SK-N-SH (cell line): ENCODE data around the gene ANKK1. TPM values are rescaled to one million over a fixed set of nuclear protein-coding genes. Genes with fewer than 3 reads are reported as not detected.

Experiments
- CTCF ChIA-PET: fragments of 300-600, 350-600 bp; formaldehyde crosslinking; extraction: SDS; loops from one replicate; lab custom pipeline; 2021; lab: Yijun Ruan, JAX
- POLR2A ChIA-PET: fragments of 350-600 bp; sonication (Branson Sonifier 250); formaldehyde crosslinking; extraction: SDS; loops from one replicate; lab custom pipeline; 2020; ENCODE audit warnings: antibody characterized with exemption, inconsistent platforms; lab: Yijun Ruan, JAX
- DNase-seq: peaks from one replicate; pipeline ENCODE4 v3.0.0; 2012
- H2AFZ ChIP-seq: fragments of 200-600 bp; sonication (generic); 2 replicates; pipeline ENCODE4 v1.8.1; 2016; ENCODE audit warnings: antibody characterized with exemption, mild to moderate bottlenecking, low read depth
- H3F3A ChIP-seq: fragments of 200-600 bp; sonication (generic); replicated peaks from 2 replicates; pipeline ENCODE3; 2016; ENCODE audit warnings: antibody characterized with exemption, mild to moderate bottlenecking; ENCODE audit not compliant: insufficient read depth
- H3K27ac ChIP-seq, 2 experiments: fragments of 200-500 bp in 1 of 2; fragments of 200-600 bp in 1 of 2; sonication (Bioruptor generic) in 1 of 2; sonication (generic), shearing (Covaris generic) in 1 of 2; 2 replicates each; pipeline versions ENCODE4 v1.5.1 to v1.6.1; 2014 to 2016; ENCODE audit warnings: low read depth in 2 of 2, inconsistent platforms in 1 of 2, low read length in 1 of 2, mild to moderate bottlenecking in 1 of 2, mixed read lengths in 1 of 2
- H3K27me3 ChIP-seq: fragments of 200-600 bp; sonication (generic), shearing (Covaris generic); 2 replicates; pipeline ENCODE4 v1.6.1; 2016; ENCODE audit warnings: mixed run types; ENCODE audit not compliant: insufficient read depth
- H3K36me3 ChIP-seq, 2 experiments: fragments of 200-500 bp in 1 of 2; fragments of 200-600 bp in 1 of 2; sonication (Bioruptor generic) in 1 of 2; sonication (generic) in 1 of 2; replicated peaks in 1 of 2; 2 replicates each; pipeline versions ENCODE3 to v1.5.1; 2014 to 2016; ENCODE audit warnings: low read length in 1 of 2, mild to moderate bottlenecking in 1 of 2; ENCODE audit not compliant: insufficient read depth in 2 of 2, control insufficient read depth in 1 of 2
- H3K4me1 ChIP-seq, 2 experiments: fragments of 200-500 bp in 1 of 2; fragments of 200-600 bp in 1 of 2; sonication (Bioruptor generic) in 1 of 2; sonication (generic), shearing (Covaris generic) in 1 of 2; 2 replicates each; pipeline versions ENCODE4 v1.5.1 to v1.6.1; 2014 to 2016; ENCODE audit warnings: low read depth in 1 of 2, low read length in 1 of 2, mixed run types in 1 of 2; ENCODE audit not compliant: insufficient read depth in 2 of 2, control insufficient read depth in 1 of 2
- H3K4me2 ChIP-seq: fragments of 200-600 bp; sonication (generic), shearing (Covaris generic); 2 replicates; pipeline ENCODE4 v1.6.1; 2017; ENCODE audit warnings: mixed run types
- H3K4me3 ChIP-seq, 2 experiments: fragments of 200-500 bp in 1 of 2; fragments of 200-600 bp in 1 of 2; sonication (Bioruptor generic) in 1 of 2; sonication (generic), shearing (Covaris generic) in 1 of 2; 2 replicates each; pipeline versions ENCODE4 v1.5.1 to v1.8.1; 2014 to 2016; ENCODE audit warnings: low read depth in 2 of 2, inconsistent platforms in 1 of 2, low read length in 1 of 2, mild to moderate bottlenecking in 1 of 2, mixed read lengths in 1 of 2, moderate library complexity in 1 of 2
- H3K79me2 ChIP-seq: fragments of 200-600 bp; sonication (generic); 2 replicates; pipeline ENCODE4 v1.8.1; 2017; ENCODE audit warnings: mild to moderate bottlenecking; ENCODE audit not compliant: insufficient read depth
- H3K9ac ChIP-seq: fragments of 200-600 bp; sonication (generic); 2 replicates; pipeline ENCODE4 v1.6.1; 2017; ENCODE audit warnings: mixed run types
- H3K9me2 ChIP-seq: fragments of 200-600 bp; sonication (generic); 2 replicates; pipeline ENCODE4 v1.6.1; 2017; ENCODE audit warnings: mixed run types
- H3K9me3 ChIP-seq: fragments of 200-600 bp; sonication (generic); 2 replicates; pipeline ENCODE4 v1.6.1; 2017; ENCODE audit warnings: mixed run types, mild to moderate bottlenecking, moderate library complexity
- H4K20me1 ChIP-seq: fragments of 200-600 bp; sonication (generic); 2 replicates; pipeline ENCODE4 v1.6.1; 2017; ENCODE audit warnings: mild to moderate bottlenecking, mixed run types; ENCODE audit not compliant: insufficient read depth
- EP300 ChIP-seq, 2 experiments: IDR thresholded peaks; 2 replicates each; pipeline versions ENCODE4 v1.4.0 to v1.6.1; 2012; ENCODE audit warnings: borderline replicate concordance in 1 of 2, low read depth in 1 of 2, low read length in 1 of 2
- FOSL2 ChIP-seq: IDR thresholded peaks from 2 replicates; pipeline ENCODE4 v1.4.0; 2012; ENCODE audit warnings: low read depth, mild to moderate bottlenecking, moderate library complexity, borderline replicate concordance
- FOXM1 ChIP-seq: IDR thresholded peaks from 2 replicates; pipeline ENCODE4 v1.4.0; 2012; ENCODE audit warnings: low read depth, mild to moderate bottlenecking
- JUND ChIP-seq: IDR thresholded peaks from 2 replicates; pipeline ENCODE4 v1.4.0; 2012
- MXI1 ChIP-seq: IDR thresholded peaks from 2 replicates; pipeline ENCODE4 v1.6.1; 2012; ENCODE audit warnings: mild to moderate bottlenecking, low read depth, low read length, improper control_type of control experiment
- NRF1 ChIP-seq: IDR thresholded peaks from 2 replicates; pipeline ENCODE4 v1.6.1; 2012; ENCODE audit warnings: low read depth, mild to moderate bottlenecking, low read length
- PBX3 ChIP-seq: IDR thresholded peaks from 2 replicates; pipeline ENCODE4; 2012
- POLR2AphosphoS5 ChIP-seq: IDR thresholded peaks from 2 replicates; pipeline ENCODE4 v1.6.1; 2012; ENCODE audit warnings: low read depth, low read length
- RFX5 ChIP-seq: IDR thresholded peaks from 2 replicates; pipeline ENCODE4 v1.6.1; 2012; ENCODE audit warnings: mild to moderate bottlenecking, improper control_type of control experiment, low read length
- RXRA ChIP-seq: IDR thresholded peaks from 2 replicates; pipeline ENCODE4 v1.4.0; 2012; ENCODE audit warnings: low read depth, mild to moderate bottlenecking, borderline replicate concordance
- SIN3A ChIP-seq: IDR thresholded peaks from 2 replicates; pipeline ENCODE4 v1.6.1; 2012; ENCODE audit warnings: low read depth, mild to moderate bottlenecking, low read length, moderate library complexity, borderline replicate concordance
- SMC3 ChIP-seq: IDR thresholded peaks from 2 replicates; pipeline ENCODE4 v1.6.1; 2012; ENCODE audit warnings: low read depth, low read length, improper control_type of control experiment
- TAF1 ChIP-seq: IDR thresholded peaks from 2 replicates; pipeline ENCODE4 v1.6.1; 2012; ENCODE audit warnings: low read depth, mild to moderate bottlenecking, low read length, moderate library complexity, borderline replicate concordance
- USF1 ChIP-seq: IDR thresholded peaks from 2 replicates; pipeline ENCODE4 v1.4.0; 2012; ENCODE audit warnings: low read depth, borderline replicate concordance
- YY1 ChIP-seq: IDR thresholded peaks from 2 replicates; pipeline ENCODE4 v1.4.0; 2012; ENCODE audit warnings: low read depth, mild to moderate bottlenecking
- ZBTB33 ChIP-seq: IDR thresholded peaks from 2 replicates; pipeline ENCODE4 v1.4.0; 2012; ENCODE audit warnings: low read depth, borderline replicate concordance
- WGBS: methylation state at CpG from one replicate; pipeline ENCODE4 v1.1.6; 2017; ENCODE audit warnings: low lambda C conversion rate; 5-methylcytosine and 5-hydroxymethylcytosine counted together
- polyA plus RNA-seq, 3 experiments: library from polyadenylated mRNA; depleted of rRNA; stranded (reverse); fragments of >200 nt; gene quantifications; 2 replicates each; pipeline ENCODE4 v1.2.3, GENCODE V29; 2012
- TF ChIP-seq, protein P1 (sequence below): IDR thresholded peaks from 2 replicates; pipeline ENCODE4 v1.6.1; 2012; ENCODE audit warnings: mild to moderate bottlenecking, low read depth, low read length, moderate library complexity

Gene ANKK1
- polyA plus RNA-seq, 1 of the 3 experiments (the other 2 are of a cell fraction): 0.05 TPM

- H3K27ac ChIP-seq: no peak overlapping the region
- H4K20me1 ChIP-seq: no peaks in the 10 kb centered on the region
- no peaks in the 10 kb centered on the region for H3K79me2 ChIP-seq
- ChIA-PET CTCF (interaction anchor here (1.2 kb wide), 1 partner anchor 12 kb away, joined by 3 read pairs; no protein-coding TSS in a partner anchor), POLR2A (no interaction called here)
- no peak overlapping the region for H2AFZ ChIP-seq
- no peak for DNase-seq
- no peaks in the 10 kb centered on the region for H3K9me2 ChIP-seq
- no peaks in the 10 kb centered on the region for H3F3A ChIP-seq
- peaks cover 0 to 21% of the 10 kb centered on the region in 2 experiments; a peak in 1 of 4 replicates for H3K4me1 ChIP-seq
- H3K27me3 ChIP-seq: no peaks in the 10 kb centered on the region
- no peaks in the 10 kb centered on the region for H3K36me3 ChIP-seq
- H3K4me2 ChIP-seq: no peak overlapping the region
- WGBS: 27% methylated on average over 3 of the region's 7 CpGs
- no peak for TF ChIP-seq YY1
- no peak for TF ChIP-seq POLR2AphosphoS5
- H3K9me3 ChIP-seq: no peaks in the 10 kb centered on the region
- H3K9ac ChIP-seq: no peak overlapping the region
- H3K4me3 ChIP-seq: no peak overlapping the region
These were observed 9.6 kb downstream of the ANKK1 start for GRCh38 chr11:113397212-113397611.

DNA sequence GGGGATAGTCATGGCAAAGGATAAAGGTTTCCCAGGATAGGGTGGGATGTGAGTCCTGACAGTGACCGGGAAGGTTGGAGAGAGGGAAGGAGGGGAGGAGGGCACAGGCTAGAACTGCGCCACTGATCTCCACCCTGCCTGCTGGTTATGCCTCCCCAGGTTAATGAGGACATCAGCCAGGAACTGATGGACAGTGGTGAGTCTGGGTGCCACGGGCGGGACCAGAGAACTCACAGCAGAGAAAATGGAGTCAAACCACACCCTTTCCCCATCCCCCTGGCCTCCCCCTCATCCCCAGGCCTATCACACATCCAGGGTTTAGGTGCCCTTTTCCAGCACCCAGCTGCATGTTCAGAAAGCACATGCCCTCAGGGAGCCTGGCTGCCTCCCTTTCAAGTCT lies 10.2 kb downstream of the ANKK1 start:
- CTCF ChIA-PET: interaction anchor here (1.2 kb wide), 1 partner anchor 13 kb away, joined by 3 read pairs; no protein-coding TSS in a partner anchor
- POLR2A ChIA-PET: no interaction called here
- 53% methylated on average over 2 of the region's 4 CpGs for WGBS

More for the DNA sequence above, 10.2 kb downstream of the ANKK1 start:
- H4K20me1 ChIP-seq: no peaks in the 10 kb centered on the region
- peaks cover 0 to 25% of the 10 kb centered on the region in 2 experiments; a peak in 1 of 4 replicates for H3K4me1 ChIP-seq
- H3K79me2 ChIP-seq: no peaks in the 10 kb centered on the region
- no peaks in the 10 kb centered on the region for H3F3A ChIP-seq
- DNase-seq: no peak
- H3K4me3 ChIP-seq: no peak overlapping the region
- no peaks in the 10 kb centered on the region for H3K36me3 ChIP-seq
- H3K4me2 ChIP-seq: no peak overlapping the region
- no peaks in the 10 kb centered on the region for H3K9me3 ChIP-seq
- no peak overlapping the region for H3K9ac ChIP-seq
- H3K27ac ChIP-seq: no peak overlapping the region
- no peak overlapping the region for H2AFZ ChIP-seq
- no peaks in the 10 kb centered on the region for H3K9me2 ChIP-seq
- H3K27me3 ChIP-seq: no peaks in the 10 kb centered on the region
- no peak for TF ChIP-seq NRF1
- TF ChIP-seq ZBTB33: no peak
- TF ChIP-seq, protein P1, sequence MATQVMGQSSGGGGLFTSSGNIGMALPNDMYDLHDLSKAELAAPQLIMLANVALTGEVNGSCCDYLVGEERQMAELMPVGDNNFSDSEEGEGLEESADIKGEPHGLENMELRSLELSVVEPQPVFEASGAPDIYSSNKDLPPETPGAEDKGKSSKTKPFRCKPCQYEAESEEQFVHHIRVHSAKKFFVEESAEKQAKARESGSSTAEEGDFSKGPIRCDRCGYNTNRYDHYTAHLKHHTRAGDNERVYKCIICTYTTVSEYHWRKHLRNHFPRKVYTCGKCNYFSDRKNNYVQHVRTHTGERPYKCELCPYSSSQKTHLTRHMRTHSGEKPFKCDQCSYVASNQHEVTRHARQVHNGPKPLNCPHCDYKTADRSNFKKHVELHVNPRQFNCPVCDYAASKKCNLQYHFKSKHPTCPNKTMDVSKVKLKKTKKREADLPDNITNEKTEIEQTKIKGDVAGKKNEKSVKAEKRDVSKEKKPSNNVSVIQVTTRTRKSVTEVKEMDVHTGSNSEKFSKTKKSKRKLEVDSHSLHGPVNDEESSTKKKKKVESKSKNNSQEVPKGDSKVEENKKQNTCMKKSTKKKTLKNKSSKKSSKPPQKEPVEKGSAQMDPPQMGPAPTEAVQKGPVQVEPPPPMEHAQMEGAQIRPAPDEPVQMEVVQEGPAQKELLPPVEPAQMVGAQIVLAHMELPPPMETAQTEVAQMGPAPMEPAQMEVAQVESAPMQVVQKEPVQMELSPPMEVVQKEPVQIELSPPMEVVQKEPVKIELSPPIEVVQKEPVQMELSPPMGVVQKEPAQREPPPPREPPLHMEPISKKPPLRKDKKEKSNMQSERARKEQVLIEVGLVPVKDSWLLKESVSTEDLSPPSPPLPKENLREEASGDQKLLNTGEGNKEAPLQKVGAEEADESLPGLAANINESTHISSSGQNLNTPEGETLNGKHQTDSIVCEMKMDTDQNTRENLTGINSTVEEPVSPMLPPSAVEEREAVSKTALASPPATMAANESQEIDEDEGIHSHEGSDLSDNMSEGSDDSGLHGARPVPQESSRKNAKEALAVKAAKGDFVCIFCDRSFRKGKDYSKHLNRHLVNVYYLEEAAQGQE: no peak
- no peak for TF ChIP-seq SMC3
- TF ChIP-seq YY1: no peak
- TF ChIP-seq JUND: no peak
- TF ChIP-seq FOXM1: no peak
- no peak for TF ChIP-seq TAF1
- no peak for TF ChIP-seq PBX3
- TF ChIP-seq RXRA: no peak
- no peak for TF ChIP-seq USF1
- TF ChIP-seq POLR2AphosphoS5: no peak
- no peak for TF ChIP-seq SIN3A
- TF ChIP-seq RFX5: no peak
- no peak for TF ChIP-seq FOSL2
- no peak for TF ChIP-seq MXI1
- no peak for TF ChIP-seq EP300 (IDR thresholded peaks at IDR 0.05; ENCODE audit: borderline replicate concordance in 1 of 2, low read depth in 1 of 2, low read length in 1 of 2)
